ENCODE measurements around the gene ME2. TPM values are rescaled to one million over a fixed set of nuclear protein-coding genes. Genes with fewer than 3 reads are reported as not detected.

ME2 gene
- total RNA-seq, 1 donor: 38.9 TPM

- H3K4me3 ChIP-seq (ENCODE audit: low read depth, low read length): no peak overlapping the region
- no peak for DNase-seq (ENCODE audit: low read depth)
- no peak for TF ChIP-seq CTCF (IDR thresholded peaks at IDR 0.05; ENCODE audit: insufficient read depth, low read depth, low read length)
Observed at GRCh38 chr18:50896093-50896492, 17.2 kb downstream of the ME2 start.

GRCh38 chr18:50898919-50899318 is 20.0 kb downstream of the ME2 start:
- no peak overlapping the region for H3K4me3 ChIP-seq (ENCODE audit: low read depth, low read length)
- no peak for DNase-seq (ENCODE audit: low read depth)
- TF ChIP-seq CTCF (IDR thresholded peaks at IDR 0.05; ENCODE audit: insufficient read depth, low read depth, low read length): no peak

- no peak for DNase-seq (ENCODE audit: low read depth)
- TF ChIP-seq CTCF (IDR thresholded peaks at IDR 0.05; ENCODE audit: insufficient read depth, low read depth, low read length): no peak
- H3K4me3 ChIP-seq (ENCODE audit: low read depth, low read length): no peak overlapping the region
Observed at GRCh38 chr18:50902797-50903196, 23.9 kb downstream of the ME2 start.

GRCh38 chr18:50906843-50907242 is 27.9 kb downstream of the ME2 start:
- DNase-seq (ENCODE audit: low read depth): no peak
- no peak overlapping the region for H3K4me3 ChIP-seq (ENCODE audit: low read depth, low read length)
- no peak for TF ChIP-seq CTCF (IDR thresholded peaks at IDR 0.05; ENCODE audit: insufficient read depth, low read depth, low read length)

- TF ChIP-seq CTCF (IDR thresholded peaks at IDR 0.05; ENCODE audit: insufficient read depth, low read depth, low read length): no peak
- no peak for DNase-seq (ENCODE audit: low read depth)
- H3K4me3 ChIP-seq (ENCODE audit: low read depth, low read length): no peak overlapping the region
Observed at GRCh38 chr18:50909261-50909660, 30.3 kb downstream of the ME2 start.

GRCh38 chr18:50911006-50911405 is 32.1 kb downstream of the ME2 start:
- no peak overlapping the region for H3K4me3 ChIP-seq (ENCODE audit: low read depth, low read length)
- DNase-seq (ENCODE audit: low read depth): no peak
- no peak for TF ChIP-seq CTCF (IDR thresholded peaks at IDR 0.05; ENCODE audit: insufficient read depth, low read depth, low read length)

- no peak for TF ChIP-seq CTCF (IDR thresholded peaks at IDR 0.05; ENCODE audit: insufficient read depth, low read depth, low read length)
- H3K4me3 ChIP-seq (ENCODE audit: low read depth, low read length): no peak overlapping the region
- no peak for DNase-seq (ENCODE audit: low read depth)
Observed at GRCh38 chr18:50917021-50917420, 38.1 kb downstream of the ME2 start.
